PC-3 (cell line): Measurements from ENCODE around the gene PPL. TPM values are rescaled to one million over a fixed set of nuclear protein-coding genes. Genes with fewer than 3 reads are reported as not detected.

Experiments
- ATAC-seq: fragments of 200-7000 bp; cut with Tn5 transposase; 2 replicates; pipeline ENCODE4 v1.9.1; 2020; ENCODE audit warnings: mild to moderate bottlenecking, moderate library complexity
- BruUV-seq: library from RNA; stranded (reverse); fragments of 400-500 nt; replicated peaks from 2 replicates; lab custom pipeline; 2021; lab: Mats Ljungman, UMichigan
- CTCF ChIA-PET: fragments of 300-600 bp; sonication (Branson Sonifier 250); formaldehyde crosslinking; loops from one replicate; lab custom pipeline; 2022; ENCODE audit warnings: antibody characterized with exemption; lab: Charles Lee
- POLR2A ChIA-PET: fragments of 300-600 bp; sonication (Branson Sonifier 250); formaldehyde crosslinking; loops from one replicate; lab custom pipeline; 2022; ENCODE audit warnings: antibody characterized with exemption; ENCODE audit not compliant: unreplicated experiment; lab: Charles Lee
- DNase-seq: peaks from one replicate; pipeline ENCODE4 v3.0.0-alpha.2; 2015
- H2AFZ ChIP-seq: fragments of 300-600 bp; sonication (generic); 2 replicates; pipeline ENCODE4 v1.6.0; 2016; ENCODE audit warnings: antibody characterized with exemption, low read length
- H3F3A ChIP-seq: fragments of 300-600 bp; sonication (generic); one replicate; pipeline ENCODE4 v1.6.0; 2017; ENCODE audit warnings: antibody characterized with exemption, low read length, control low read depth, mild to moderate bottlenecking; ENCODE audit not compliant: unreplicated experiment
- H3K27ac ChIP-seq: fragments of 300-600 bp; sonication (generic); 2 replicates; pipeline ENCODE4 v1.5.1; 2016; ENCODE audit warnings: mild to moderate bottlenecking, low read length
- H3K27me3 ChIP-seq: fragments of 300-600 bp; sonication (generic); 2 replicates; pipeline ENCODE4 v1.6.1; 2016; ENCODE audit warnings: low read length, mixed read lengths
- H3K36me3 ChIP-seq: fragments of 300-600 bp; sonication (generic); 2 replicates; pipeline ENCODE4 v1.6.1; 2016; ENCODE audit warnings: low read depth, mixed run types, low read length, mixed read lengths
- H3K4me1 ChIP-seq: fragments of 300-600 bp; sonication (generic); 2 replicates; pipeline ENCODE4 v1.5.1; 2016; ENCODE audit warnings: low read length; ENCODE audit not compliant: insufficient read depth
- H3K4me2 ChIP-seq: fragments of 300-600 bp; sonication (generic); 2 replicates; pipeline ENCODE4 v1.6.0; 2016; ENCODE audit warnings: low read length
- H3K4me3 ChIP-seq: fragments of 300-600 bp; sonication (generic); 2 replicates; pipeline ENCODE4 v1.5.1; 2016; ENCODE audit warnings: mild to moderate bottlenecking, low read length, mixed read lengths
- H3K79me2 ChIP-seq: fragments of 300-600 bp; sonication (generic); 2 replicates; pipeline ENCODE4 v1.6.1; 2017; ENCODE audit warnings: low read length, mixed read lengths
- H3K9ac ChIP-seq: fragments of 300-600 bp; sonication (generic); 2 replicates; pipeline ENCODE4 v1.6.0; 2016; ENCODE audit warnings: mild to moderate bottlenecking, low read length
- H3K9me2 ChIP-seq: fragments of 300-600 bp; sonication (generic); replicated peaks from 2 replicates; pipeline ENCODE4 v1.6.1; 2016; ENCODE audit warnings: mixed run types, low read length, mixed read lengths
- H3K9me3 ChIP-seq: fragments of 300-600 bp; sonication (generic); 2 replicates; pipeline ENCODE4 v1.6.1; 2016; ENCODE audit warnings: low read length, mixed read lengths
- H4K20me1 ChIP-seq: fragments of 300-600 bp; sonication (generic); 2 replicates; pipeline ENCODE4 v1.6.1; 2016; ENCODE audit warnings: low read length, mixed read lengths
- EZH2 ChIP-seq: fragments of 300-600 bp; sonication (generic); IDR thresholded peaks from one replicate; pipeline ENCODE4 v1.6.1; 2017; ENCODE audit warnings: antibody characterized with exemption, mild to moderate bottlenecking, low read length; ENCODE audit not compliant: unreplicated experiment
- EZH2phosphoT487 ChIP-seq: fragments of 300-600 bp; sonication (generic); IDR thresholded peaks from 2 replicates; pipeline ENCODE4 v1.6.1; 2018; ENCODE audit warnings: mild to moderate bottlenecking, antibody characterized with exemption, low read length, borderline replicate concordance
- intact Hi-C: fragments of 100-400 bp; cut with micrococcal nuclease; formaldehyde crosslinking; loops from 2 replicates; pipeline ENCODE4 v1.9.0; 2023
- total RNA-seq: library from RNA; depleted of rRNA; stranded (reverse); fragments of >200 nt; gene quantifications from 2 replicates; pipeline ENCODE4 v1.2.3, GENCODE V29; 2014
- TF ChIP-seq, protein P1 (sequence below): fragments of 300-600 bp; sonication (generic); conservative IDR thresholded peaks from 2 replicates; pipeline ENCODE4 v1.5.1; 2017; ENCODE audit warnings: antibody characterized with exemption, low read depth, mild to moderate bottlenecking, low read length

PPL gene
- total RNA-seq, 1 experiment from 2014 or later: 18.8 TPM

DNA sequence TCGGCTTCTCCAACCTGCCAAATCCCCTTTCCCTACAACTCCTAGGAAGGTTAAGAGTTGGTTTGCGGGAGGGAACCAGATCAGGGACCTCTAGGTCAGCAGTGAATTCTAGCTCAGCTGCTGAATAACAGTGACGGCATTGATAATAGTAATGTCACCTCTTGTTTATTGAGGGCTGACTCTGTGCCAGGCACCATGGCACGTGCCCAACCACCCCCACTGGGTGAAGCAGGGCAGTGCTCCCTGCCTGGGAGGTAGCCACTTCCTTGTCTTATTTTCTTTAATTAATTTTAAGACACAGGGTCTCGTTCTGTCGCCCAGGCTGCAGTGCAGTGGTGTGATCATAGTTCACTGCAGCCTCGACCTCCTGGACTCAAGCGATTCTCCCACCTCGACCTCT, 5.5 kb upstream of the PPL start:
- peak overlapping the region; percentile 92 for H3K27ac ChIP-seq
- no peak for ATAC-seq
- peaks cover 9% of the 10 kb centered on the region for H3F3A ChIP-seq
- peaks cover 39% of the 10 kb centered on the region for H3K4me1 ChIP-seq
- no peaks in the 10 kb centered on the region for H3K36me3 ChIP-seq
- H3K27me3 ChIP-seq: no peaks in the 10 kb centered on the region
- ChIA-PET POLR2A (interaction anchor here (0.6 kb wide), 1 partner anchor 41 kb away, joined by 3 read pairs; no protein-coding TSS in a partner anchor), CTCF (no interaction called here)
- no peaks in the 10 kb centered on the region for H3K9me2 ChIP-seq
- H2AFZ ChIP-seq: no peak overlapping the region
- H3K9me3 ChIP-seq: no peaks in the 10 kb centered on the region
- intact Hi-C loops: loop anchor here (2.0 to 10.0 kb wide), 2 partner anchors 96 to 208 kb away; partner anchors contain the start of genes ANKS3, DNAAF8, GLYR1 and UBN1
- no peaks in the 10 kb centered on the region for H4K20me1 ChIP-seq
- peak overlapping the region; percentile 55 for H3K9ac ChIP-seq
- no peak overlapping the region; the same call in 1 of the 2 replicates for H3K4me3 ChIP-seq
- BruUV-seq: no TSS peak
- peak overlapping the region; percentile 74 for H3K4me2 ChIP-seq
- TF ChIP-seq EZH2 (no peak), EZH2phosphoT487 (no peak)
- TF ChIP-seq, protein P1, sequence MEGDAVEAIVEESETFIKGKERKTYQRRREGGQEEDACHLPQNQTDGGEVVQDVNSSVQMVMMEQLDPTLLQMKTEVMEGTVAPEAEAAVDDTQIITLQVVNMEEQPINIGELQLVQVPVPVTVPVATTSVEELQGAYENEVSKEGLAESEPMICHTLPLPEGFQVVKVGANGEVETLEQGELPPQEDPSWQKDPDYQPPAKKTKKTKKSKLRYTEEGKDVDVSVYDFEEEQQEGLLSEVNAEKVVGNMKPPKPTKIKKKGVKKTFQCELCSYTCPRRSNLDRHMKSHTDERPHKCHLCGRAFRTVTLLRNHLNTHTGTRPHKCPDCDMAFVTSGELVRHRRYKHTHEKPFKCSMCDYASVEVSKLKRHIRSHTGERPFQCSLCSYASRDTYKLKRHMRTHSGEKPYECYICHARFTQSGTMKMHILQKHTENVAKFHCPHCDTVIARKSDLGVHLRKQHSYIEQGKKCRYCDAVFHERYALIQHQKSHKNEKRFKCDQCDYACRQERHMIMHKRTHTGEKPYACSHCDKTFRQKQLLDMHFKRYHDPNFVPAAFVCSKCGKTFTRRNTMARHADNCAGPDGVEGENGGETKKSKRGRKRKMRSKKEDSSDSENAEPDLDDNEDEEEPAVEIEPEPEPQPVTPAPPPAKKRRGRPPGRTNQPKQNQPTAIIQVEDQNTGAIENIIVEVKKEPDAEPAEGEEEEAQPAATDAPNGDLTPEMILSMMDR: no peak
- H3K79me2 ChIP-seq: no peaks in the 10 kb centered on the region
- no peak for DNase-seq

DNA sequence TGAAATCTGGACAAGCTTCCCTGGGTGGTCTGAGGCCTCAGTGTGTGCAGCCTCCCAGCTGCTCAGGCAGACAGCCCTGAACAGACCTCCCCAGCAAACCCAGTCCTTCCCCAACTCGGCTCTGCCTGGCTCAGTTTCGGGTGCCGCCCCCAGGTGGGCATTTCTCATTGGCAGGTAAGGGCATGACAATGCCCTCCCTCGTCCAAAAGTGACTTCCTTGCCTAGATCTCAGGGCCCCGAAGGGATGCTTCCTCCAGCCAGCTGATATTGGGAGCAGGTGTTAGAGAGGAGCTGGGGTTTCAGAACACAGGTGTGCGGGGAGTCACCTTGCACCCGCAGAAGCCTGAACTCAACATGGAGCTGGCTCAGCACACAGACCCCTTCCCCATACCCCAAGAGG, 3.8 kb upstream of the PPL start:
- ChIA-PET CTCF (no interaction called here), POLR2A (no interaction called here)
- no peak overlapping the region for H3K4me3 ChIP-seq
- H3K9me2 ChIP-seq: no peaks in the 10 kb centered on the region
- BruUV-seq: no TSS peak
- H2AFZ ChIP-seq: no peak overlapping the region
- H3K27ac ChIP-seq: no peak overlapping the region
- ATAC-seq: no peak
- no peak for DNase-seq
- no peaks in the 10 kb centered on the region for H4K20me1 ChIP-seq
- H3K4me1 ChIP-seq: peaks cover 36% of the 10 kb centered on the region
- H3K4me2 ChIP-seq: no peak overlapping the region
- no peaks in the 10 kb centered on the region for H3K9me3 ChIP-seq
- intact Hi-C loops: loop anchor here (10.0 kb wide), 1 partner anchor 206 kb away; the partner anchor contains the start of genes ANKS3 and DNAAF8
- H3F3A ChIP-seq: peaks cover 9% of the 10 kb centered on the region
- no peak overlapping the region for H3K9ac ChIP-seq
- H3K27me3 ChIP-seq: no peaks in the 10 kb centered on the region
- TF ChIP-seq EZH2phosphoT487 (no peak), EZH2 (no peak)
- TF ChIP-seq, protein P1: no peak
- 0 out of 2 replicates have a peak, but pooled peaks cover 5% of the 10 kb centered on the region for H3K79me2 ChIP-seq
- no peaks in the 10 kb centered on the region for H3K36me3 ChIP-seq

DNA sequence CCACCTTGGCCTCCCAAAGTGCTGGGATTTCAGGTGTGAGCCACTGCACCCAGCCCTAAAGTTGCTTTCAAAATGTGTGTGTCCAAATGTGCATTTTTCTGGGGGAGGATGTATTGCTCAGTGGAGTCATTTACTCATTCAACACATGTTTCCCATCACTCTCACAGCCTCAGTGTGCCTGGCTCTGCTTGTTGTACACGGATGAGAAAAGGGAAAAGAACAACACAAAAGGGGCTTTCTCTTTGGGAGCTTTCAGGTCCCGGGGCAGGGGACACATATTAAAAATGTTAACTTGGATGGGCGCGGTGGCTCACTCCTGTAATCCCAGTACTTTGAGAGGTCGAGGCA, 1.7 kb upstream of the PPL start:
- TF ChIP-seq EZH2phosphoT487 (no peak), EZH2 (no peak)
- TF ChIP-seq, protein P1: no peak
- H3K4me2 ChIP-seq: no peak overlapping the region
- H2AFZ ChIP-seq: no peak overlapping the region
- ChIA-PET POLR2A (no interaction called here), CTCF (no interaction called here)
- H3K9me2 ChIP-seq: no peaks in the 10 kb centered on the region
- no peak overlapping the region for H3K9ac ChIP-seq
- H4K20me1 ChIP-seq: no peaks in the 10 kb centered on the region
- no peak overlapping the region for H3K4me3 ChIP-seq
- peaks cover 20% of the 10 kb centered on the region for H3K4me1 ChIP-seq
- no TSS peak for BruUV-seq
- no peak overlapping the region for H3K27ac ChIP-seq
- H3K79me2 ChIP-seq: 0 out of 2 replicates have a peak, but pooled peaks cover 9% of the 10 kb centered on the region
- H3K36me3 ChIP-seq: no peaks in the 10 kb centered on the region
- H3K9me3 ChIP-seq: no peaks in the 10 kb centered on the region
- intact Hi-C loops: no loop called here
- no peaks in the 10 kb centered on the region for H3F3A ChIP-seq
- no peak for ATAC-seq
- no peak for DNase-seq
- H3K27me3 ChIP-seq: no peaks in the 10 kb centered on the region
